ENCODE data around the gene RAD23B. TPM values are rescaled to one million over a fixed set of nuclear protein-coding genes. Genes with fewer than 3 reads are reported as not detected.

RAD23B gene
- total RNA-seq, result 125 and 157 TPM in 2 replicates

DNA sequence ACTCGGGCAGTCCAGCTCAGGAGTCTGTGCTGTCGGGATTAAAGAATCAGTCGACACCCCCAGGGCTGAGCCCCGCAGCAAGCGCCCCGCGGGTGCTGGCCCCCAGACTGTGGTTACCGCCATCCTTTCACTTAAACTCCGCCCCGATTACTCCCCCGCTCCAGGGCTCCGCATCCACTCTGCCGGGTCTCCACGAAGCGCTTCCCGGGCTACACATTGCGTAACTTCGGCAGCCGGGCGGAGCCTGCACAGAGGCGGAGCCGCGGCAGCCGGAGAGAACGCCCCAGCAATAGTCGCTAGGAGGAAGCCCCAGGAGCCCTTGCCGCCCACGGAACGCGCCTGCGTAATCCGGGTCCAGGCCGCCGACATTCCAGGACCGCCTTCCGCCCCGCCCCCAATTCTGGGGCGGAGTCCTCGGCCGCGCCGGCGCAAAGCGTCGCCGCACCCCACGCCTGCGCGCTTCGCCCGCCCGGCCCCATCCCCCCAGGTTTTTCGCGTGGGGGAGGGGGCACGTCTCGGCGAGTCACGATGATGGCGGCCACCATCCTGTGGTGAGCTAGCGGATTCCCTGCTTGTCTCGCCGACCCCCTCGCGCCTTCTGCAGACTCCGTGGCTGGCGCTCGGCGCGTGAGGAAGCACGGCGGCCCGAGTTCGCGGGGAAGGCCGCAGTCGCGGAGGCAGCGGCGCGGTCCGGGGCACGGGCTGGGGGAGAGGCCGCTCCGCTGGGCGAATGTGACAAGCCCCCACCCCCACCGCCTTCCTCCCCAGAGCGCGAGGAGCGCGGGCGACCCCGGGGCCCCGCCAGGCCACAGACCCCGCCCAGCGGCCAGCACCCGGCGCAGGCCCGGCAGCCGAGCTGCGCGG is at the start of gene RAD23B:
Gene RAD23B (plus strand): TSS at position 521 of the 864 bp plus-strand sequence. CDS start 351 bp downstream, outside the sequence.

Other genes starting within 250 kb of the RAD23B start
- 3.3 and 10.9 TPM in 2 replicates for gene KLF4, start 206.5 kb downstream of the RAD23B start, total RNA-seq

All from uterine smooth muscle cell (primary cell).